Caki2 (cell line): ENCODE measurements around the gene PSMF1. TPM values are rescaled to one million over a fixed set of nuclear protein-coding genes. Genes with fewer than 3 reads are reported as not detected.
"Not testable (repeated sequence)": the region's sequence is repeated elsewhere in the genome, so short reads cannot be mapped to it uniquely, and the experiment has no call there.

Experiments
- DNase-seq: peaks from one replicate; pipeline ENCODE4 v3.0.0-alpha.2; 2015; ENCODE audit warnings: low read depth
- in situ Hi-C: cut with HindIII; loops from 2 replicates; pipeline ENCODE4 v1.10.0; 2016; ENCODE audit warnings: low sequenced_read_pairs, low pct_unique_long_range_greater_than_20kb, mixed read lengths
- total RNA-seq: library from RNA; depleted of rRNA; stranded (reverse); fragments of >200 nt; shearing (Covaris generic); gene quantifications from 2 replicates; pipeline ENCODE4 v1.2.3, GENCODE V29; 2014; ENCODE audit warnings: low replicate concordance

PSMF1 gene
- total RNA-seq, 1 experiment from 2014 or later, result 58.2 TPM

DNA sequence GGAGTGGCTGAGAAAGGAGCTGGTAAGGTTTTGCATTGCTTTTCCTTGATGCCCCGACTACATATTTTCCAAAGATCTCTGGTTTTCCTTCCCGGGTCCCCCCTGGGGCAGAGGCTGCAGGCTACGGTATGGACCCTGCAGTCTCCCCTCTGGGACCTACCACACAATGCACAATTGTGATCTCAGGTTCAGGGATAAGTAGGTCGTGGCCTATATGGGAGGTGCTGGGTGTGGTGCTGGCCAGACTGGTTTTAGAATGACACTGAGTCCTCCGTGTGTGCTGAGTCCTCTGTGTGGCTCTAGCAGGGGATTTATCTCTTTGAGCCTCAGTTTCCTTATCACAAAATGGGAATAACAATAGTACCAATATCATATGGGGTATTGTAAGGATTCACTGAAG, 85.2 kb downstream of the PSMF1 start:
- no peak for DNase-seq
- in situ Hi-C loops, result no loop called here

DNA sequence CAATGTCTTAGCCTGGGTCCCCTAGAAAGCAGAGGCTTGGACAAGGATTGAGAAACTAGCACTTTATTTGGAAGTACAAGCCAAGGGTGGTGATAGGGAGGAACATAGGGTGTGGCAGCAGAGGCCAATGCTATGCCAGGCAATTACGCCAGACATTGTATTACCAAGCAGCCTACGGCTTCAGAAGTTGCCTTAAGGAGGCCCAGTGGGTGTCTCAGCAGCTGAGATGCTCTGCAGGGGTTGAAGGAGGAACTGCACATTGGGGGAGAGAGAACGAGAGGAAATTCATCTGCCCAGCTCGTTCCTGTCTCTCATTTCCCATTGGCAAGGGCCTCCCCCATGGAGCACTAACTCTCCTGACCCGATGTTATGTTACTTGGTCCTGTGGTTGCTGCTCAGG, 85.7 kb downstream of the PSMF1 start:
- no peak for DNase-seq
- in situ Hi-C loops, result no loop called here

DNA sequence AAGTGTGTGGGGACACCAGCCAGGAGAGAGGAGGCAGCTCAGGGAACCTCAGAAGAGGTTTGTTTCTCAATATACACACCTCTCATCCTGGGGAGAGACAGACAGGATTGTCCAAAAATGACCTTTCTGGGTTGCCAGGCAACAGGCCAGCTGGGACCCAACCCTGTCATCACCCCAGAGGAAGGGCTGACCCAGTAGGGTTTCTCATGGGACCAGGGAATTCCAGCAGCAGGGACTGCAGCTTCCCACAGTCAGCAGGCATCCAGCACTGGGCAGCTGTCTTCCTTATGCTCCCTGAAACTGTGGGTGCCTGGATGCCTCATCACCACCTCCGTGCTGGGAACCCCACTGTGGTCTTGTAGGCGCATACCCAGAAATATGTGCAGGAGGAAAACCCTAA, 86.2 kb downstream of the PSMF1 start:
- in situ Hi-C loops, result no loop called here
- no peak for DNase-seq

DNA sequence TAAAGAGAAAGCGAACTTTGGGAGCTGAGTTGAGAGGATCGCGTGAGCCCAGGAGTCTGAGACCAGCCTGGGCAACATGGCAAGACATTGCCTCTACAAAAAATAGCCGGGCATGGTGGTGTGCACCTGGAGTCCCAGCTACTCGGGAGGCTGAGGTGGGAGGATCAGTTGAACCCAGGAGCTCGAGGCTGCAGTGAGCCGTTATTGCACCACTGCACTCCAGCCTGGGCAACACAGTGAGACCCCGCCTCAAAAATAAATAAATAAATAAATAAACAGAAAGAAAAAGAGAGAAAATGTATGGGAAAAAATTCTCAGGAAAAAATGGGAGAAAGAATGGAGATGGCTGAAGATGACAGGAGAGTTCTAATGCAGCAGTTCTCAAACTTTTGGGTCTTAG, 87.4 kb downstream of the PSMF1 start:
- DNase-seq, result no peak
- in situ Hi-C loops, result no loop called here

DNA sequence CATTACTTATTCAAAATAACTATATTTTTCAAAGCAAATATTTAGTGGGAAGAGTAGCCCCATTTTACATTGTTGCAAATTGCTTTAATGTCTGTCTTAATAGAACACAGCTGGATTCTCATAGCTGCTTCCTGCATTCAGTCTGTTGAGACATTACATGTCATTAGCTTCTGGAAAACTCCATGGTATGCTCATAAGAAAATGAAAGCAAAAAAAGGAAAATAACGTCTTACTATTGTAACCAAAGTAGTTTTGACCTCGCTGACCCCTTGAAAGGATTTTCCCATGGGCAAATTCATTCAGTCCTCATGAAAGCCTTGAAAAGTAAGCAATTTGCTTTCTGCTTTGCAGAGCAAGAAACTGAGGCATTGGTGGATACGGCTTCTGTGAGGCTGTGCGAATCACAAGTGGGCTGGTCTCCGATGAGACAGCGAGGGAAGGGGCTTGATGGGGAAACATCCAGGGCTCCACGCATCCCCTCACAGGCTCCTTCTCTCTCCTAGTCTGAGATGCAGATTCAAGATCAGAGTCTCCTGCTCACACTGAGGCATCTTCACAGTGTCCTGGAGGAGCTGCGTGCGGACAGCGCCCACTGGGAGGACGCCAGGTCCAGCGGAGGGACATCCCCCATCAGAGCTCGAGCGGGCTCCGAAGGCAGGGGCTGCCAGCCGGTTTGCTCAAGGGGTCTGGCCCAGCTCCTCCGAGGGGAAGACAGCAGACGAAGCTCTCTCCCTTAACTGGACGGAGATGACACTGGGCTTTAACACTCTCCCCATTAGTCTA, 88.2 kb downstream of the PSMF1 start:
- in situ Hi-C loops, result no loop called here
- no peak for DNase-seq

DNA sequence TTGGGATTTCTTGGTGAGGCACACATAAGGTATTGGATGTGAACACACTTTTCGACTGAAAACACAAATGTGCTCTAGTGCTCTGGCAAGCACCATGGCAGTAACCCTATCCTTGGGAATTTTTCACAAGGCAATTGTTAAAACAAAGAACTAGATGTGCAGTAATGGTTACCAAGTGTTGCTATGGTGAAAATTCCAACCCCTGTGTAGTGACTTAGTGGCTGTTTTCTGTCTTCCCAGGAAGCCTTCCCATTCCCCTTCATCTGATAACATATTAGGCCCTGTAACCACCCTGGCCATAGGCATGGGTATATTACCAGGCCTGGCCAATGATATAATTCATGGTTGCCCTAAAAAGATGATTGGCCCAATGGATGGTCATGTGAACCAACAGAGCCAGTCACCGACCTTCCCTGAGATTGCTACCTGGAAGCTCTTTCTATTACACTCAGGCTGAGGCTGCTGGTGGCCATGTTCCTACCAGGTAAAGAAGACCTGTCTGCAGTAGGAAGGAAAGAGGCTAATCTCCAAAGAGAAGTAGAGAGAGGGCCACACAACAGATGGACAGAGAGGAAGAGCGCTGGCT, 89.0 kb downstream of the PSMF1 start:
- in situ Hi-C loops, result no loop called here
- no peak for DNase-seq

DNA sequence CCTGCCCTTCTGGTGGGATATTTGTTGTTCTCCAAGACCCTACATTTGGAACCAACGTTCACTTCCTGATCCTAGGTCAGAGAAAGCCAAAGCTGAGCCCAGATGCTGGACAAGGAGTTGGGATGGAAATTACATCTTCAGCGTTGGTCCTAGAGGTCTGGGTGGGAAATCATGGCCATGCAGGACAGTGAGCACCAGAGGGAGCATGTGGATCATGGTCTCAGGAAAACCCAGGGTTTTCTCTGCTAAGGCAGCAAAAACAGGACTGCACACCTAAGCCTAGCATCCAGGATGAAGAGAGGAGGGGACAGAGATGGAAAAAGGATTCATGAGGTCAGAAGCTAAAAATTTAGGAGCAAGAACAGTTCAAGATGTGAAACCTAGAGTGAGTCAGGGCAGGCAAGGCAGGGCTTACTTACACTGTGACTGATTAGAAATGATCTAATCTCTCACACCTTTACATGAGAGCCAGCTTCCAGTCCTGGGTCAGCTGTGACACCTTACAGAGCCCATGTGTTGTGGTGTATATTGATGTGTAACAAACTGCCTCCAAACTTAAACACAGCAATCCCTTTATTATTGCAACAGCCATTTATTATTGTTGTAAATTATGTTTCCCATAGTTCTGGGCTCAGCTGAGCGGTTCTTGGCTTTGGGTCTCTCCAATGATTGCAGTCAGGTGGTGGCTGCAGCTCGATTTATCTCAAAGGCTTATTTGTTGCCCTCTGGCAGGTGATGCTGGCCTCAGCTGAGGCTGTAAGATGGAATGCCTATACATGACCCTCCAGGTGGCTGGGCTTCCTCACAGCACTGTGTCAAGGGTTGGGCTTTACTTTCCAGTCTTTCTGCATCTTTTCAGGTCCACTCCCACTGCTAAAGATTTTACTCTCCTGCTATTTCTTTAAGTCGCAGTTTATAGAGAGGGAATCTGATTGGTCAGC, 91.3 kb downstream of the PSMF1 start:
- no peak for DNase-seq
- in situ Hi-C loops, result no loop called here

DNA sequence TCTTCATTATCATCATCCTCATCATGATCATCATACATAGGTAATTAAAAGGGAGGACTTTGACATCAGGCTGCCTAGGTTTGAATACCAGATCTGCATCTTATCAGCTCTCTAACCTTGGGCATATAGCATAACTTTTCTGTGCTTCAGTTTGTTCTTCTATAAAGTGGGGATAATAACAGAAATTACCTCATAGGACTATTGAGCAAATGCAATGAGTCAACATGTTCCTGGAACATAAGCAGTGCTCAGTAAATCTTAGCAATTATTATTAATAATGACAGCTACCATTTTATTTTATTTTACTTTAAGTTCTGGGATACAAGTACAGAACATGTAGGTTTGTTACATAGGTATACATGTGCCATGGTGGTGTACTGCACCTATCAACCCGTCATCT, 92.1 kb downstream of the PSMF1 start:
- in situ Hi-C loops, result no loop called here
- no peak for DNase-seq

DNA sequence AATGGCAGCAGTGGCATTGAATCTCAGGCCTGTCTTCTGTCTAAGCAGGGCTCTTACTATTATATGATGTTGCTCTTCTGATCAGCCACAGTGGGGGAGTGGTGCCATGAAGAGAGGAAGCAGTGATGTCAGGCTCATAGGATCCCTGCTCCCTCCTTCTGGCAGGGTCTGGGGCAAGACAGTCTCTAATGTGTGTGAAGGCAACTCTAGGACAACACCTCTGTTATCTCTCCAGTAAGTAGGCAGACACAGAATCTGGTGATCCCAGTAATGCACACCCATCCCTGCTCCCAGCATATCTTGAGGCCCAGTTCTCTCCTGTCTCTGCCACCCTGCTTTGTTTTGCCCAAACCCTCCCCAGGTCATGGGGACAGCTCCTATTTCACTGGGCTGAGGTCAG, 93.6 kb downstream of the PSMF1 start:
- in situ Hi-C loops, result no loop called here
- DNase-seq, result no peak

DNA sequence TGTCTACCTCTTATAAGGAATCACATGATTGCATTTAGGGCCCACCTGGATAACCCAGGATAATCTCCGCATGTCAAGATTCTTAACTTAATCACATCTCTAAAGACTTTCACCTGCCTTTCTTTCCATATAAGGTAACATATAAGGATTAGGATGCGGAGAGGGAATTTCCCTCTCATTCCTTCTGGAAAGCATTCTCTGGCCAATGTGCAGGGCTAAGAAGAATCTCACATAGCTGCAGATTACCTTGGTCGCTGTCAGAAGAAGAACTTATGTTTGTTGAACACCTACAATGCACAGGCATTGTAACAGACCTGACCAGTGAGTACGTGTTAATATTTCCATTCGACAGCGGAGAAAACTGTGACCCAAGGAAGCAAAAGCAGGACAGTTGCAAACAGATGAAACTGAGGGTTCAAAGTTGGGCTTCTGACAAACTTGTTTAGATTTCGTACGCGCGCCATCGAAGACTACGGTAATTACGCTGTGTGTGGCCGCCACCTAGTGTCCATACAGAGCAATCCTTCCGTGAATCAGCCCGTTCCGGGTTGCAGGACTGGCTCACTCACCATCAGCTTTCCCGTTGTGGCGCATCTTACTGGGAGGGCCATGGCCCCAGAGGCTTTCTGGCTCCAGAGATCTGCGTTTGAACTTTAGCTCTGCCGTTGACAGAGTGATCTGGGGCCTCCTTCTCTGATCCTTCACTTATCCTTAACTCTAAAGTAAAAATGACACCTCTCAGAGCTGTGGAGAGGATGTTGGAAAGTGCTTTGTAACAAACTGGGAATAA, 94.4 kb downstream of the PSMF1 start:
- in situ Hi-C loops, result no loop called here
- peak; percentile 56 for DNase-seq

DNA sequence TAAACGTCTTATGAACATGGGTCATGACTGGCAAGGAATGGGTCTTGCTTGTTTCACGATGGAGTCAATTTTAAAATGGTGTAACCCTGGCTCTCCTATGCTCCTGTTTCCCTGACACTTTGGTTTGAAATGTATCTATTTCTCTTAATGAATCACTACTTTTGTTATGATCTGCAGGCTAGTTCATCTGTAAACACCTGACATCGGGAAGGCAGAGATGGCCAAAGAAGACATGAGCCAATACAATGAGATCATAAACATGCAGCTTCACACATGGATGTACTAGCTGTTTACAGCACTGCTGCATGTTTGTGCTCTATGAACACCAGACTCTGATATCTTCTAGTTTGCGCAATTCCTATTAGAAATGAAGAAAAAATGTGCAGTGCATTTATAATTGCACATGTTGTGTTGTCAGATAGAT, 96.4 kb downstream of the PSMF1 start:
- in situ Hi-C loops, result no loop called here
- no peak for DNase-seq

DNA sequence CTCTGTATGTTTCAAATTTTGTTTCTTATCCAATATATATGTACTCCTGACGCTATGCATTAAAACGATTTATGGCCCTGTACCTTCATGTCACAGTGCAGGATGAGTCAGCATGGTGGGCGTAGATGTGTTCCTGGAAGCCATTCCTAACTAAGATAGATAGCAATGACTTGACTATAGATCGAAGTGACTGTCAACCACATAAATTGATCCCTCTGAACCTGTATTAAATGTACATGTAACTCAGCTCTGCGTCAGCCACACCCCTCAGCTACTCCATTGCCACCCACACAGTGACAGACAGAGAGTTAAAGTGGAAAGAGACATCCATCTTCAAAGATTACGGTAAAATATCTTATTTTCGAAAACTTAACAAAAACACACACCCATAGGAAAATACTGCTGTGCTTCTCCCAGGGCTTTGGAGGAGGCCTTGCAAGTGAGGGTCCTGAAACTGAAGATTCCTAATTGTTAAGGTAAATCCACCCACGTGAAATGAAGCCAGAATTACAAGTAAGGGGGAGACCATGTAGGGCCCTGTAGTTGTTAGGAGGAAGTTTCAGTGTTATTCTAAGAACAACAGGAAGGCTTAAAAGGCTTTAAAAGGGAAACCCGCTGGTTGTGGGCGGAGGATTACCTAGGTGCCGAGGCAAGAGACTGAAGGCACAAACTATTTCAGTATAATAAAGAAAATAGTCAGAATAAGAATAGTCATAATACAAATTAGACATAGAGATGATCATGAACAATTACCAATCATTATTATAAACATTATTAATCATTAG, 97.2 kb downstream of the PSMF1 start:
- in situ Hi-C loops, result no loop called here
- no peak for DNase-seq

DNA sequence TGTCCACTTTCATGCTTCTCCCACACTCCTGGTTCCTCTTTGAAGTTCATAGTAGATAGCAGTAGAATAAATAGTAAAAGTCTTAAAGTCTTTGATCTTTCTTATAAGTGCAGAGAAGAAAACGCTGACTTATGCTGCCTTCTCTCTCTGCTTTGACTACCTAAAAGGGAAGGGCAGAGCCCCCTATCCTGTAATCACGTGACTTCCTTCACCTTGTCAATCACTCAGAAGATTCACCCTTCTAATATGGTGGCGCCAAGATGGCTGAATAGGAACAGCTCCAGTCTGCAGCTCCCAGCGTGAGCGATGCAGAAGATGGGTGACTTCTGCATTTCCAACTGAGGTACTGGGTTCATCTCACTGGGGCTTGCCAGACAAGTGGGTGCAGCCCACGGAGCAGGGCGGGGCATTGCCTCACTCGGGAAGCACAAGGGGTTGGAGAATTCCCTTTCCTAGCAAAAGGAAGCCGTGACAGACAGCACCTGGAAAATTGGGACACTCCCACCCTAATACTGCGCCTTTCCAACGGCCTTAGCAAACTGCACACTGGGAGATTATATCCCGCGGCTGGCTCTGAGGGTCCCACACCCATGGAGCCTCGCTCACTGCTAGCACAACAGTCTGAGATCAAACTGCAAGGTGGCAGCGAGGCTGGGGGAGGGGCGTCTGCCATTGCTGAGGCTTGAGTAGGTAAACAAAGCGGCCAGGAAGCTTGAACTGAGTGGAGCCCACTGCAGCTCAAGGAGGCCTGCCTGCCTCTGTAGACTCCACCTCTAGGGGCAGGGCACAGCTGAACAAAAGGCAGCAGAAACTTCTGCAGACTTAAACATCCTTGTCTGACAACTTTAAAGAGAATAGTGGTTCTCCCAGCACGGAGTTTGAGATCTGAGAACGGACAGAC, 98.4 kb downstream of the PSMF1 start:
- in situ Hi-C loops, DNase-seq: not testable (repeated sequence)
